Measurements from ENCODE around the gene PACRG.
"Not testable (repeated sequence)": the region's sequence is repeated elsewhere in the genome, so short reads cannot be mapped to it uniquely, and the experiment has no call there.

The PACRG gene

GRCh38 chr6:162952423-162952822 lies 224.6 kb downstream of the PACRG start:
- no peak for DNase-seq

DNA sequence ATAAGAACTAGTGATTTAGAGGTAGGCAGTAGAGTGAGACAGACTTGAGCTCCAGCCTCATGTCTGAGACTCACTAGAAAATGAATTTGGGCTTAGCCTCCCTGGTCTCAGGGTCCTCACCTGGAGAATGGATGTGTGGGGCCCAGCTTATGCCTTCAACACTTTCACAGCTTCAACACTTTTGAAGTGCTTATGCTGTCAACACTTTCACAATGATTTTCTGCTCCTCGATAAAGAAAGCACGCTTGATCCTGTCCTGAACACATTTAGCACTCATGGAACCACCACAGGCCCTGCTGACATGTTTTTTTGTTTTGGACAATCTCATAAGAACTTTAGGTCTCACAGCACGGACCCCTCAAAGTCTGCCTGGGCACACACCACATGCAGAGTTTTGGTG lies 229.3 kb downstream of the PACRG start:
- no peak for DNase-seq

DNA sequence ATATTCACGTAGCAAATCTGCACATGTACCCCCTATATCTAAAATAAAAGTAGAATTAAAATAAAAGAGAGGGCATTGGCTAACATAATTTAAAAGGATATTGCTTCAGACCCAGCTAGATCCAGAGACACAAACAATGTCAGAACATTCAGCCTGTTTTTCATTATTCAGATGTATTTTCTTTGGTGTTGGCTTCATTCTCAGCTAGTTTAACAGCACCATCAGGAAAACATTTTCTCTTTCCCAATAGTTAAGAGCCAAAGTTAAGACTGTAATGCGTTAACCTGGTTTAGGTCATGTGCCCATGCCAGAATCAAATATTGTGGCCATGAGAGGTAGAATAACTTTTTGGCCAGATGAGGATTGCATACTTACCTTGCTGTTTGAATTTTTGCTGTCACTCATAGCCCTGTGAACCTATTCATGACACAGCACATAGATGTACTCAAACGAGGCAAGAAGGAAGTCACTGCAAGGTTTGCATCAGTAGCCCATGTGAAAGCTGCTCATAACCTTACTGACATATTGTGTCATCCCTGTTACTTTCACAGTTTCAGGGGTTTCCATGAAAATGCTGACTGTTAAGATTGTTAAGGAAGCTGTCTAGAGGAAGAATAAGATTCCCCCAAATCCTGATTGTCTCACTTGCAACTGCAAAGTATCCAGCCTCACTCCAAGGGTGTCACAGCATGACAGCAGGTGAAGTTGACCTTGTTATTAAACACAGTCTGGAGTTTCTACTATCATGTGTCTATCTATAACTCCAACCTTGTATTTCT lies 233.1 kb downstream of the PACRG start:
- no peak for DNase-seq

DNA sequence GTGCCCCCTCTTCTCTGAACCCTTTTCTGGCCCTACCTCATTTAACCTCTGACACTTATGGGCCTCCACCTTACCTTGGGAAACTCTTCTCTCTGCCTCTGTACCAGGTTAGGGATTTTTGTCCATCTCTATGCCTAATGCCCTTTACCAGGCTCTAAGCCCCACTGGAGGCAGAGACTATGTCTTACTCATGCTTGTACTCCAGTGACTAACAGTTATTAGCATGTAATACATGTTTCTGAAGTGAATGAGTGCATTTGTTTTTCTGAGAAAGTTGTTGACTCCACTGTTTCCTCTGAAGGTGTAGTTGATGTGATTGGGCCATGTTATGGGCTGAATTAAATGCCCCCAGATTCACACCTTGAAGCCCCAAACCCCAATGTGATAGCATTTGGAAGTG lies 234.3 kb downstream of the PACRG start:
- no peak for DNase-seq

DNA sequence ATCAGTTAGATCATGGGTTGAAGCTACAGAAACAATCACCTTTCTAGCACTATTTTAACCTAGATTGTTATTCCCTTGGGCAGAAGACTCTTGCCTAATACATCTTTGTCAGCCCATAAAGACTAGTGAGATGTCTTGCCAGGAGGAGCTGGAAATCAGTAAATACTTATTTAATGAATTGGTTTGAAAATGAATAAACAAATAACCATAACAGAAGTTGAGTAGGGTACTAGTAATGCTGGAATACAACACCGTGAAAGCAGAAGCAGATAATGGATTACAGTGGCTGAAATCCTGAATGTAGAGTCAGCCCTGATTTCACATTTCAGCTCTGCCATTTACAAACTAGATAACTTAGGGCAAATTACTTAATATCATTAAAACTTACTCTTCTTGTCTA lies 236.1 kb downstream of the PACRG start:
- DNase-seq: no peak

GRCh38 chr6:162964488-162965140 lies 236.8 kb downstream of the PACRG start:
- DNase-seq: no peak

DNA sequence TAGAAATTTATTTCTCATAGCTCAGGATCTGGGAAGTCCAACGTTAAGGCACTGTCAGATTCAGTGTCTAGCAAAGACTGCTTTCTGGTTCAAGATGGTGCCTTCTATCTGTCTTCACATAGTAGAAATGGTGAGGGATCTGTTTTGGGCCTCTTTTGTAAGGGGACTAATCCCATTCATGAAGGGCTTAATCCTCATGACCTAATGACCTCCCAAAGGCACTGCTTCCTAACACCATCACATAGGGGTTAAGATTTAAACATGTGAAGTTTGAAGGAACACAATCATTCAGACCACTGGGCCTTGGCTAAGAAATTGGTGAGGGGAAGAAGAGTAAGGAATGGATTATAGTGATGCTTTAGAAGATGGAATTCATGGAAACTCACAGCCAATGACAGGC lies 237.6 kb downstream of the PACRG start:
- DNase-seq: no peak

GRCh38 chr6:162970246-162970645 lies 242.5 kb downstream of the PACRG start:
- DNase-seq: no peak

- DNase-seq: no peak
Measured at GRCh38 chr6:162971356-162971755, 243.6 kb downstream of the PACRG start.

DNA sequence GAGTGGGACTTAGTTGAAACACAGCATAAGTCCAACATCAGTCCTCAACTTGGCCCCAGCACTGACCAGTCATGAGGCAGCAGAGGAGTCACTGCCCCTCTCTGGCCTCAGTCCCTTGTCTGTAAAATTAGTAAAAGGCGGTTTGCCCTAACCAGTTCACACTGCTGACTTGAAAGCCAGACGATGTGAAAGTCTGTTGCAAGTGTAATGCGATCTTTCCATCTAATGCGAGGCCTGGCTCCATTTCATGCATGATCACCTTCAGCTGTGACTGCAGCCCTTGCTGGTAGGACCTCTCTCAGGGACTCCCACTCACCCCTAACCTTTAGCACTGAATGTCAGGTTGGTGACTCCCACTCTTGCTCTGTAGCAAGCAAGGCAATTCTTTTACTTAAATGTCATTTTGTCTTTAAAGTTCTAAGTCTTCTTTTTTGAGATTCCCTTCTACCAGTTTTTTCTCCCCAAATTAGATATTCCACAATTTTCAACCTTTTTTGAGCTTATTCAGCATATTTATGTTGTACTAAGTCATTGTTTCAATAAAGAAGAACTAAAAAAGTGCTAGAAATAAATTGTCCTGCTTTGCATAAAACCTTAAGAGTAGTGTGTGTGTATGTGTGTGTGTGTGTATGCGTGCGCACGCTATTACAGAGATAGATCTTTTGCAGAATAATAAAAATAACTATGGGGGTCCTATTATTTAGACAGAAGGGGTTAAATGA lies 245.5 kb downstream of the PACRG start:
- no peak for DNase-seq

DNA sequence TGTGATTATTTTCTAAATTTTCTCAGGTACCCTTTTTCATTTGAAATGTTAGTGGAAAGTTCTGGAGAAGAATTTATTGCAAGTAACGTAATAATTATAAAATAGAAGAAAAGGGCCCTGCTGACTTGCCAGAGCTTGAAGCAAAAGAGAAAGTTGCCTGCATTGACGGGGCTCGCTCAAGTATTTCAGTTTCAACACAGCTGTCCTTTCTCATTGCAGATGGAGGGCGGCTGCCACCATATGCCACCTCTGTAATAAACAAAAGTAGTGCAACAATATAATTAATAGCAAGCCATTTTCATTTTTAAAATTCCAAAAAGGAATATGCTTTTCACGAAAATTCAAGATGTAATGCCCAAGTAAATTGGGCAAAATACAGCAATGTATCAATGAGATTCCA lies 246.2 kb downstream of the PACRG start:
- no peak for DNase-seq

DNA sequence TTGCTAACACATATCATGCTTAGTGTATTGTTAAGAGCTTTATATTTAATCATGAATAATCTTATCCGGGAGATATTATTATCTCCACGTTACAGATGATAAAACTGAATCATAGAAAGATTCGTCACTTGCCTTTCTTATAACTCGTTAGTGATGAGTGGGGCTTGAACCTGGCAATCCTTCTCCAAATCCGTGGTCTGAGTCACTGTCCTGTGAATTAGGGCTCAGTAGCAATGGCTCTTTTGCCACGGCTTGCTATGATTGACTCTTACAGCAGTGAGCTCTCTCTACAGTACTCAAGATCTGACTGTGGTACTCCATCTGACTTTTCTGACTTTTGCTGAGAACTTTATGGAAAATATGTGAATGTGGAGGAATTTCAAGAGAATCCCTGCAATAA lies 246.9 kb downstream of the PACRG start:
- no peak for DNase-seq

GRCh38 chr6:162976141-162976540 lies 248.4 kb downstream of the PACRG start:
- DNase-seq: no peak

DNA sequence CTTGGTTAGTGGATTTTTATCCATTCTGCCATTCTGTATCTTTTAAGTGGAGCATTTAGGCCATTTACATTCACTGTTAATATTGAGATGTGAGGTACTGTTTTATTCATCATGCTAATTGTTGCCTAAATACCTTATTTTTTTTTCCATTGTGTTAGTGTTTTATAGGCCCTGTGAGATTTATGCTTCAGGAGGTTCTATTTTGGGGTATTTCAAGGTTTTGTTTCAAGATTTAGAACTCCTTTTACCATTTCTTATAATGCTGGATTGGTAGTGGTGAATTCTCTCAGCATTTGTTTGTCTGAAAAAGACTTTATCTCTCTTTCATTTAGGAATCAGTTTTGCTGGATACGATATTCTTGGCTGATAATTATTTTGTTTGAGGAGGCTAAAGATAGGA lies 255.5 kb downstream of the PACRG start:
- DNase-seq: not testable (repeated sequence)

- no peak for DNase-seq
Measured at GRCh38 chr6:162998777-162999176, 271.0 kb downstream of the PACRG start.

GRCh38 chr6:162999575-163000285 lies 272.0 kb downstream of the PACRG start:
- DNase-seq: no peak

GRCh38 chr6:163001330-163001729 lies 273.6 kb downstream of the PACRG start:
- DNase-seq: no peak

GRCh38 chr6:163008186-163008585 lies 280.4 kb downstream of the PACRG start:
- DNase-seq: no peak

- no peak for DNase-seq
Measured at GRCh38 chr6:163008626-163009025, 280.9 kb downstream of the PACRG start.

- no peak for DNase-seq
Measured at GRCh38 chr6:163010145-163010544, 282.4 kb downstream of the PACRG start.

DNA sequence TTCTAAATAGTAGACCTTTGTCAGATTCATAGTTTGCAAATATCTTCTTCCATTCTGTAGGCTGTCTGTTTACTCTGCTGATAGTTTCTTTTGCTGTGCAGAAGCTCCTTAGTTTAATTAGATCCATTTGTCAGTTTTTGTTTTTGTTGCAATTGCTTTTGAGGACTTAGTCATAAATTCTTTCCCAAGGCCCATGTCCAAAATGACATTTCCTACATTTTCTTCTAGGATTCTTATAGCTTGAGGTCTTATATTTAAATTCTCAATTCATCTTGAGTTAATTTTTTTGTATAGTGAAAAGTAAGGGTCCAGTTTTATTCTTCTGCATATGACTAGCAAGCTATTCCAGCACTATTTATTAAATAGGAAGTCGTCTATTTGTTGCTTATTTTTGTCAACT lies 287.0 kb downstream of the PACRG start:
- DNase-seq: no peak

- no peak for DNase-seq
Measured at GRCh38 chr6:163017801-163018200, 290.0 kb downstream of the PACRG start.

- DNase-seq: no peak
Measured at GRCh38 chr6:163019926-163020325, 292.2 kb downstream of the PACRG start.

All from NCI-H1048 (cell line).